ENCODE measurements around the gene FGF11.

Gene FGF11

DNA sequence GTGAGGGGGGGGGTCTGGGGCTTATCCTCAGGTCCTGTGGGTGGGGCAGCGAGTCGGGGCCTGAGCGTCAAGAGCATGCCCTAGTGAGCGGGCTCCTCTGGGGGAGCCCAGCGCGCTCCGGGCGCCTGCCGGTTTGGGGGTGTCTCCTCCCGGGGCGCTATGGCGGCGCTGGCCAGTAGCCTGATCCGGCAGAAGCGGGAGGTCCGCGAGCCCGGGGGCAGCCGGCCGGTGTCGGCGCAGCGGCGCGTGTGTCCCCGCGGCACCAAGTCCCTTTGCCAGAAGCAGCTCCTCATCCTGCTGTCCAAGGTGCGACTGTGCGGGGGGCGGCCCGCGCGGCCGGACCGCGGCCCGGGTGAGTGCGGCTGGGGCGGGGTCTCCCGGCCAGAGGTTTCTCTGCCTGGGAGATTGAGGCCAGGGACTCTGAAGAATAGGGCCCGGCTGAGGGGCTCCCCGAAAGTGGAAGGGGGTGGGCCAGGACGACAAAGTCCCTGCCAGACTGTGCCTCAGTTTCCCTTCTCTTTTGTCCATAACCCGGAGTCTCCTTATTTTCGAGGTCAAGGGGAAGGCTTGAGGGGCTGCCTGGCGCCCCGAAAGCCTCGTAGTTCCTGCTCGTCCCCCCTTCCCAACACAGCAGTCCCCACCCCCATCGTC is at the start of gene FGF11:
Gene FGF11, plus strand, starts transcription at position 51 of the 651 bp plus-strand sequence. Its CDS starts 109 bp downstream, at position 160.
- DNase-seq, result no peak
- intact Hi-C loops (cut with DNase I), result loop anchor here (5.0 to 10.0 kb wide), 2 partner anchors 38 to 85 kb away; partner anchors contain the start of genes KCTD11, TMEM95 and ZBTB4

DNA sequence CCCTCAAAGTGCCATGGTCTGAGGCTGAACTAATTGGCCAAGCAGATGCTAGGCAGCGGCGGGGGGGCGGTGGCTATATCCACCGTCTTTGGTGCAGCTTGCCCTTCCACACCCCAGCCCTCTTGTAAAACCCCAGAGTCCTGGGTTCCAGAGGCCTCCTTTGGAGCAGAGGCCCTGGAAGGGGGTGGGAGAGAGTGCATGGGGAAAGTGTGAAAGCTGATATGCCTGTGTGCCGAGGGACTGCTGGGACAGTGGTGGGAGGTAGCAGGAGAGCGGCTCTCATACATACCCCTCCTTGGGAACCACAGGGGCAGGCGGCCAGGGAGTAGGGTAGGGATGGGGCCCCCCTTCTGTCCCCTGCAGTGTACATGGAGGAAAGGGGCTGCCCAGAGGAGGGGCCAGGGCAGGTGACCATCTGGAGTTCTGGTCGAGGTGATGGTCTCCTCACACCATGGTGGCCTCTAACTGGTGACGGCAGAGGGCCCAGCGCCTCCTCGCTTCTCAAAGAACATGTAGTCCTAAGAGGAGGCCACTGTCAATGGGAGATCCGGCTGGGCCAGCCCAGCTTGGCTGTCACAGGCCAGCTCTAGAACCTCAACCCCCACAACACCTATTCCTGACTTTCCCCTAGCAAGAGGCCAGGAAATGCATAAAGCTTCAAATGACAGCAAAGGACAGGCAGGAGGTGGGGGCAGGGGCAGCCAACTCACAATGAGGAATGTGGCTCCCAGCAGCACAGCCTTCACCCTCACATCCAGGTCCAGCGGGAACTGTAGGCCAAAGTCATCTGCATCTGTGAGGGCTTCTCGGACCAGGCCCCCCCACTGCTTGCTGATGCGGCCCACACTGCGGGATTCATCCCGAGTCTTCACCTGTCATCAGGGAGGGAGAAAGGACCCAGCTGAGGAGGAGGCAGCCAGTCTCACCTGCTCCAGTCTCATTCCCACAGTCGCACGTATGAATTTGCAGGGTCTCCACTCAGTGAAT is 49.1 kb upstream of the FGF11 start:
- intact Hi-C loops (cut with DNase I), result loop anchor here (5.0 kb wide), 1 partner anchor 38 kb away; the partner anchor contains the start of gene KCTD11

DNA sequence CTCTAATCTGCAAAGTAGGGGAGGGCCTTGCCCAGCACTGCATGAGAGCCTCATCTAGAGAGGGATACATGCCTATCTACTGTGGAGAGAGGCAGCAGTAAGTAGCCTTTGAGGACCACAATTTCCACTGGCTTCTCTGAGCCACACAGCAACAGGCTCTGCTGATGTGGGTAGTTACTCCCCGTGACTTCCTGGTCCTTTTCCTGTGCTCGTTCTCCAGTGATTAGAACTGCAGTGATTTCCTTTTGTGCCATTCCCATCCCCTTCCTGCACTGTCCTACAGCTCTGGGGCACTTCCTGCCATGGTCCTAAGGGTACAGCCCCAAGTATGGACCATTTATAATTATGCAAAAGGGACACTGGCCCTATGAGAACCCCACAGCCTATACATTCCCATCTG is 48.0 kb upstream of the FGF11 start:
- DNase-seq, result no peak
- intact Hi-C loops (cut with DNase I), result loop anchor here (5.0 kb wide), 1 partner anchor 39 kb away; the partner anchor contains the start of gene KCTD11

More for the DNA sequence above, 49.1 kb upstream of the FGF11 start:
- no peak for DNase-seq

DNA sequence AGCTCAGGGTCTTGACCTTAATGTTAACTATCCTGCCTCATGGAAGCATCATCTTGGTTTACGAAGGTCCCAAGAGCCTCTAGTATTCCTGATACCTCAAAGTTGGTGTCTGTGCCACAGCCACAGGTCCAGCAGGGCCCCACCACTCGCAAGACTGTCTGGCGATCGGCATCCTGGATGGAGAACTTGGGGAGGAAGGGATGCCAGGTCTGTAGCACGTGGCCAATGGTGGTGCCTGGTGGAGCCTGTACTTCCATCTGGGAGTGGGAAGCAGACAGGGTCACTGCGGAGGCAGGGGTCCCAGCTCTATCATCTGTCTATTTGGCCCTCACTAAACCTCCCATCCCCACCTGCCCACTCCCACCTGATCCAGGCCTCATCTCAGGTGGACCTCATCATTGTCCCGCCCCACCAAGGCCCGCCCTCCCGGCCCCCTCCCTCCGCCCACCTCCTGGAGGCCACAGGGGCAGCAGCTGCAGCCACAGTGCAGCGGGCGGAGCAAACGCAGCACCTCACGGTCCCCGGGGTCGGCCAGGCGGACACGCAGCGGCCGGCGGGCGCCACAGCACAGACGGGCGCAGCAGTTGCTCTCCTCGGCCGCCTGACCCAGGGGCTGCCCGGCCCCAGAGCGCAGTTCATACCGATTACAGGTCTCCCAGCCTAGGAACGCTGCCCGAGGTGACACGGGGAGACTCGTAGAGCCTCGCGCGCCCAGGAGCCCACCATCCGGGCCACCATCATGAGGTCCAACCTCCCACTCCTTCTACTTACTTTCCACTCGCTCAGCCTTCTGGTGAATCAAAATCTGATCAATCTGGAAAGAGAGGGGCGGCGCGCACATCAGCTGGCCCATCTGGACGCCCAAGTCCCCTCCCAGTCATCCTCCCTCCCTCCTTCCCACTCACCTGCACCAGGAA is 46.4 kb upstream of the FGF11 start:
- intact Hi-C loops (cut with DNase I), result loop anchor here (5.0 kb wide), 1 partner anchor 41 kb away; the partner anchor contains the start of gene KCTD11
- DNase-seq, result no peak

DNA sequence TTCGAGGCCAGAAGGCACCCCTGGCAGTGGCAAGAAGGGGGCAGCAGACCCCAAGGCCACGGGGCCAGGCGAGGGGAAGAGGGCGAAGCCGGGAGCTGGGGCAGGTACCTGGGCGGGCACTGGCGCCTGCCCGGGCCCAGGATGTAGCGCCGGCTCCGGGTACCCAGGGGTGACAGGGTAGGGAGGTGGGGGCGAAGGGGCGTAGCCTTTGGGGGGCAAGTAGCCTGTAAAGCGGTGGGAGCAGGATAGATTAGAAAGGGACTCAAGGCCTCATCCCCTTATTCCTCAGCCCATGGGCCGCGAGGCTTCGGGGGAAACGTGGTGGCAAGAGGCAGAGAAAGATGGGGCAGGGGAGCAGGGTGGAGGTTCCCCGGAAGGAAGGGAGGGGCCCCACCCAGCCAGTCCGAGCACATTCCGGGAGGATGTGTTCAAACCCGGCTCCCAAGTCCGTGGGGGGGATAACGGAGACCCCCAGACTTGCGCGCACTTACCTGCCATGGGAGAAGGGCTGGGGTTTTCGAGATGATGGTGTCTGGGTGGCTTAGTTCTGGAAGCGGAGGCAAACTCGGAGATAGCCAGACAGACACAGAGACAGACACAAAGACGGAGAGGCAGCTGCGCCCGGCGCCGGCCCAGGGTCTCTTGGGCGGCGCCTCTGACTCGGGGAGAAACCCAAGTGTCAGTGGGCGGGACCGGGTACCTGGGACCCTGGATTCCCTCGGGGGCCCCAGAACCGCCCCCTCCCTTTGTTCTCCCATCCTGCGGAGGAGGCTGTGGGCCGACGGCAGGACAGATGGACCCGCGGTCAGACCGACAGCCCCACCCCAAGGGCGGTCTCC is 45.5 kb upstream of the FGF11 start:
- no peak for DNase-seq

DNA sequence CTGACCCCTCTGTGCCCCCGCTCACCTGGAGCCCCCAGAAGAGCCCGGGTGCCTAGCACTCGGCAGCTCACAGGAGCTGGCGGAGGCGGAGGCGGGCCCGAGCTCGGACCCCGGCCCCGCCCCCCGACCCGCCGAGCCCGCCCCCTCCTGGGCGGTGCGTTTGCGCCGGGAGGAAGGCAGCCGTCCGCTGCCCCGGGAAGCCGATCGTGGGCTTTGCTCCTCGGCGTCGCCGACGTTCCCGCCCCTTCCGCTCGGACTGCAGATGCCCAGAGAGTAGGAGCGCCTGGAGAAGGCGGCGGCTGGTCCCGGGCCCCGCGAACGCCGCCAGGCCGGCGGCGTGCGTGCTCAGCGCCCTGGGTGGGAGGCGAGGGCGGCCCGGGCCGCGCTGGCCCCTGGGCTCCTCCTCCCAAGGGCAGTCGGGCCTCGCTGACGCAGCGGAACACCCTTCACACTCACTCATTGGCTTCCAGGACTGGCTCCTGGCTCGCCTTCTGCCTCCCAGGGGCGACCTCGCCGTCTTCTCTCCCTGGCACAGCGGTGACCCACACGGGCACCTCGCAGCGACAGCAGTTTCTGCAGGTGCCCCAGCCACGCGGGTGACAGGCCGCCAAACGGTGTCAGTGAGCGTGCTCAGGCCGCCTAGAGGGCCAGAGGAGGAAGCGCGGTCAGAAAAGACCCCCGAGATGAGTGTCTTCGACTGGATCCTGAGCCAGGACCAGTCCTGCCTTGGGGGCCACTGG is 44.7 kb upstream of the FGF11 start, which contains the start of gene PLSCR3:
Gene PLSCR3, minus strand, starts transcription at position 74 of the 740 bp plus-strand sequence. CDS start 415 bp downstream, outside the sequence.
- intact Hi-C loops (cut with DNase I), result loop anchor here (5.0 kb wide), 1 partner anchor 42 kb away; the partner anchor contains the start of gene KCTD11
- DNase-seq, result peak; percentile 51 to 91 (median 84)

More for the DNA sequence above, 45.5 kb upstream of the FGF11 start:
- intact Hi-C loops (cut with DNase I), result loop anchor here (5.0 kb wide), 1 partner anchor 42 kb away; the partner anchor contains the start of gene KCTD11

DNA sequence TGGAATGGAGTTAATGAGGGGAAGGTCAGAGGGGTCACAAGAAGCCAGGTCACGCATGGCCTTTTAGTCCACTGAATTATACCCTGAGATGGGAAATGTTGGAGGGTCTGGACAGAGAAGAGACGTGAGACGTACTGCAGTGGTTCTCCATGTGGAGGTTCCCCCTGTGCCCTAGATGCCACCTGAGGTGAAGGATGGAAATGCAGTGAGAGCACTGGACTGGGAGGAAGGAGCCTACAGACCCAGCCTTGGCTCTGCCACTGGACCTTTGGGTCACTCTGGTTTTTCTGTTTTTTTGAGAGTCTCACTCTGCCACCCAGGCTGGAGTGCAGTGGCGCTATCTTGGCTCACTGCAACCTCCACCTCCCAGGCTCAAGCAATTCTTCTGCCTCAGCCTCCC is 43.2 kb upstream of the FGF11 start:
- DNase-seq, result no peak
- intact Hi-C loops (cut with DNase I), result no loop called here

DNA sequence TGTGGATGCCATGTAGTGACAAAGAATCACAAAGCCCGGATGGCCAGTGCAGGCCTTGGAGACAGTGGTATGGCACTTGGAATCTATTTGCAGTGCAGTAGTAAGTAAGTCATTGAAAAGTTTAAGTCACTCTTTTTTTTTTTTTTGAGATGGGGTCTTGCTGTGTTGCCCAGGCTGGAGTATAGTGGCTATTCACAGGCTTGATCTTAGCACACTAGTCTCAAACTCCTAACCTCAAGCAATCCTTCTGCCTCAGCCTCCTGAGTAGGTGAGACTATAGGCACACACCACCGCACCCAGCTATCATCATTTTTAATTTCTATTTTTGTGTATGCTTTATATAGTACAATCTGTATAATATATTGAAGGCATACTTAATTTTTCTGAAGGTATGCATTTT is 40.7 kb upstream of the FGF11 start:
- no peak for DNase-seq
- intact Hi-C loops (cut with DNase I), result no loop called here

DNA sequence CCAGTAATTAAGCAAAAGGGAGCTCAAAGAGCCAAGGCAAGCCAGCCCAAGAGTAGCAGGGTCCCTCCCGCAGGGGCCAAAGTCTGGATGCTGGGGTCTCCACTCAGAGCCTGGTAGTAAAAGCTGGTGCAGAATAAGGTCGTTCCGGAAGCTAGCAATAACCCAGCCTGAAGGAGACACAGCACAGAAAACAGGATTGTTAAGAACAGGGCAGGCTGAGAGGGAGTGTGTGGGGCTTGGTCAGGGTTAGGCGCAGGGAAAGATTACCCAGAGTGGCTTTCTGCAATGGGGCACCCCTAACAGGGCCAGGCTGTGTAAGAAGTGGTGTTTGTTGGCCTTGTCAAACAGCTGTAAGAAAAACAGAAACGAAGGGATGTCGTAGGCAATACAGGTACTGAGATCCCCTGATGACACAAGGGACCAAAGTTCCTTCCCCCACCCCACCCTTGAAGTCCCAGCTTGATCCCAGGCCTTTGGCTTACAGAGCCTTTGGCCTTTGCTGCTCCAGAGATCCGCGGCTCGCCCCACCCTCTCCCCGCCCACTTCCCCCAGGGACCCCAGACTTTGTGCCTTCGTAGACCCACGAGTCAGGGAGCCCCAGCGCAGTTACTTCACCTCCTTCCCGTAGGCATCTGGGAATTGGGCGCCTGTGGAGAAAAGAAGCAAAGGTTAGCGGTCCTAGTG is 36.1 kb upstream of the FGF11 start:
- DNase-seq, result peak in 3 of 42 donors; percentile 11 to 38 (median 31)

DNA sequence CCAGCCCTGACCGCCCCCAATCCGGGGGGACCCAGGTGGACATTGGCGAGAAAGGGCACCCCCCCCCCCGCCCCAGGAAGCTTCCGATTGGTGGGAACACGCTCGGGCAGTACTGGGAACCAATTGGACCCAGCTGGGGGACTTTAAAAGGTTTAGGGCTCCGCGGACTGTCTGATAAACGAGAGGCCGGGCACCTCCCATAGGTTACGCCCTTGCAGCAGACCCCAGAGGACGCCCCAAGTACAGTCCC is 35.7 kb upstream of the FGF11 start:
- intact Hi-C loops (cut with DNase I), result no loop called here
- no peak for DNase-seq

More for the DNA sequence above, 36.1 kb upstream of the FGF11 start:
- intact Hi-C loops (cut with DNase I), result no loop called here

DNA sequence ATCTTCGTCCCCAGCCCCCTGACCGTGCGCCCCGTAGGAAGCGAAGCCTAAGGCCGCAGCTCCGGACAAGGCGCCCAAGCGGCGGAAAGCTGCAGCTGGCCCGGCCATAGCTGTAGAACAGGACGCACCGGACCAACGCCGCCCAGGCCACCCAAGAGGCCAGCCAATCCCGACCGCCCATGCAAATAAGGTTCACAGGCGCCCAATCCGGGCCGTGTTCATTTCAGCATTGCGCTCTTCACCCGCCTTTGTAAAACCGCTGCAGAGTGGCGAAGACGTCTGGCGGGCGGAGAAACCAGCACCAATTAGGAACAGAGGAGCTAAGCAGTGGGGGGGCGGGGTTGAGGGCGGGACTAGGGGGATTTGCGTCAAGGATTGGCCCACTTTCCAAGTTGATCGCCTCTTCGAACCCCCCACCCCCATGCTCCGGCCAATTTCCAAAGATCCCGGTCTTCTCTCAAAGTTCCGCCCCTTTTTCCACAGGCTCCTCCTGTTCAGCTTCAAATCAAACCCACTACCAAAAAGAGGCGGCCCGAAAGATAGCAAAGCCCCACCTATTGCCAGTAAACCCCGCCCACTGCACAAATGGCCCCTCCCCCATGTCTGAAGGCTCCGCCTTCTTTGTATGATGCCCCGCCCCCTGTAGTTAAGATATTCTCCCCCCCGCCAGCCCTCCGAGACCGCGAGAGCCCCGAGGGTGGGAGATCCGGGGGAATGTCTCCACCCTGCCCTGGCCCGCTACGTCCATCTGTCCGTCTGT is 35.2 kb upstream of the FGF11 start, which contains the start of gene TMEM256:
Gene TMEM256, minus strand, starts transcription at position 121 of the 760 bp plus-strand sequence. Its CDS starts 13 bp downstream, at position 108.
- intact Hi-C loops (cut with DNase I), result no loop called here

DNA sequence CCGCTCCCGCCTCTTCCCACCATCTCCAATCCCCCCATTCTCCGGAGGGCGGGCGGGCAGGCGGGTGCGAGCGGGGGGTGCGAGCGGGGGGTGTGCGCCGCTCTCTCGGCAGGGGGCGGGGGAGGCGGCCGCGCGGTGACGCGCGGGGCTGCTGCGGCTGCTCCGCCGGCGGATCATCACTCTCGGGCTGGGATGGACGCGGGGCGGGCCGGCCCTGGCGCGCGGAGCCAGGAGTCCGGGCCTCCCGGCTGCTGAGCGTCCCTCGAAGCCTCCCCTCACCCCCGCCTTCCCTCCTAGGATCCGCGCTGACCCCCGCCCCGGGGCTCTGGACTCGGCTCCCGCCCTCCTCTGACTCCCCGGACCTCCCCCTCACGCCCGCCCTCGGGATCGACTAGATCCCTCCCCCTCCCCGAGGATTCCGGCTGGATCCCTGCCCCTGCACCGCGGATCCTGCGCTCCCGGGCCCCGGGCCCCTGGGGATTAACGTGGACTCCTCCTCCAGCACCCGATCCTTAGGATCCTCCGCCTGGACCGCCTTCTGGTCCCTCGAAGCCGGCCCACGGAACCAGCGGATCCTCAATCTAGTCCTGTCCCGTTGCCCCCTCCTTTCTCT is 34.5 kb upstream of the FGF11 start:
- DNase-seq, result peak in 13 of 42 donors; percentile 44 to 90 (median 84)
- intact Hi-C loops (cut with DNase I), result no loop called here

More for the DNA sequence above, 35.2 kb upstream of the FGF11 start, which contains the start of gene TMEM256:
- DNase-seq, result peak; percentile 97 to 100 (median 99)

DNA sequence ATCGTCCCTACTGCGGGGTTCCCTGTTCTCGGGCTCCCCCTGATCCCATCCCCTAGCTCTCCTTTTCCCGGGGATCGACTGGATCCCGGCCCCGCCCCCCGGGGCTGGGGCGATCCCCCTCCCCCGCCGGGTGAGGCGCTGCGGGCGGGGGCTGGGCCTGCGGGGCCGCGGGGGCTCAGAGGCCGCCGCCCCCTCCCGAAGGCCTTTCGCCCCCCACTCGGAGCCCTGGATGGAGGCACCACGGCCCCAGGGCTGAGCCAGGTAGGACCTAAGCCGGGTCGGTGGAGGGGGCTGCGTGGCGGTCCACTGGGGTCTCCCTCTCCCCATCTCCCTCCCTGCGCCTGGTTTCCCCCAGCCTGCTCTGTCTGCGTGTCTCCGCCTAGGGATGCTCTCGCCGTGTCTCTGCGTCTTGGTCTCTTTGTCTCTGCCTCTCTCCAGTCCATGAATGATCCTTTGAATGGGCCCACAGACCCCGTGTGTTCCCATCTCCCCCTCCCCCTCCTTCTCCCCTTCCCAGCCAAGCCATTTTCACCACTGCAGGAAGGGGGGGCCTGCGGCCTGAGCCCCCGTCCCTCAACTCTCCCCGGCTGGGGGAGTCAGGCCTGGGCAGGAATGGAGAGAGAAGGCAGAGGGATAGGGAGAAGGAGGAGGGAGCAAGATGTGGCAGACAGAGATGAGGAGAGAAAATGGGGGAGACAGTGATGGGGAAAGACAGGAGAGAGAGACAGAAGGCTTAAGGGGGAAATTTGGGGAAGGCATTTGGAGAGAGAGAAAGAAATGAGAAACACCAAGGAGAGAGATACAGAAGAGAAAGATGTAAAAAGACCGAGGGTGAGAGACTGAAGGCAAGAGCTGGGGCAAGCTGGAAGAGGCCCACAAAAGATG is 33.7 kb upstream of the FGF11 start:
- intact Hi-C loops (cut with DNase I), result no loop called here
- DNase-seq, result peak in 29 of 42 donors; percentile 9 to 61 (median 38)

DNA sequence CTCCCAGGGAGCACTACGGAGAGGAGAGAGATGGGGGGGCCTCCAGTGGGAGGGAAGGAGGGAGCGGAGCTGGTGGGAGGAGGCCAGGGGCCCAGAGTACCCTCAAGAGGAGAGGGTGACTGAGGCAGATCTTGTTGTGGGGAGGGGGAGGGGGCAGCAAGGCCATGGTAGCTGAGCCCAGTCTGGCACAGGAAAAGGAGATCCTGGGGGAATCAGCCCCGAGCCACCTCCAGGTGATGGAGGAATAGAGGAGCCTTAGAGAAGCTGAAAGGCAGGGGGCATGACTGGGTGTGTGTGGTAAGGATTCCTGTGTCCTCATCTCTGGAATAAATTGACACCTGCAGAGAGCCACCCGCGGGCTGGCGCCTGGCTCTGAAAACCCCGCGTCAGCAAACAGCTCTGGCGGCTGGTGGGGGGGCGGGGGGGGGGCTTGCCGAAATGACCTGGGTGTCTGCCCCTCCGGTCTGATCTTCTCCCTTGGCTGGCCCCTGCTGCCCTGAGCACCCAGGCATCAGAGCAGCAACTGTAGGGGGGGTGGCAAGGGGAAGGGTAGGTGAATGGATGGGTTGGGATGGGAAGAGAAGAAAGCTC is 33.0 kb upstream of the FGF11 start:
- intact Hi-C loops (cut with DNase I), result no loop called here
- DNase-seq, result peak in 8 of 42 donors; percentile 8 to 54 (median 33)

Data from head of caudate nucleus (tissue), 42 donors.